Right forelimb (tissue), 1 donor: ENCODE data around the gene PFKP.

Source experiments
- DNase-seq: peaks from one replicate; pipeline ENCODE4 v3.0.0-alpha.2; 2018

PFKP gene

GRCh38 chr10:3137958-3138726, 70.8 kb downstream of the PFKP start:
- no peak for DNase-seq

- no peak for DNase-seq
Measured at GRCh38 chr10:3139216-3139910, 72.0 kb downstream of the PFKP start.

- no peak for DNase-seq
Measured at GRCh38 chr10:3140280-3140679, 72.9 kb downstream of the PFKP start.

- DNase-seq: no peak
Measured at GRCh38 chr10:3141351-3142005, 74.1 kb downstream of the PFKP start.

GRCh38 chr10:3142146-3142875, 75.0 kb downstream of the PFKP start:
- DNase-seq: no peak

- DNase-seq: no peak
Measured at GRCh38 chr10:3143366-3143765, 76.0 kb downstream of the PFKP start.

GRCh38 chr10:3143791-3144434, 76.6 kb downstream of the PFKP start:
- DNase-seq: no peak

- DNase-seq: no peak
Measured at GRCh38 chr10:3145366-3145765, 78.0 kb downstream of the PFKP start.

- no peak for DNase-seq
Measured at GRCh38 chr10:3146289-3146688, 78.9 kb downstream of the PFKP start.

GRCh38 chr10:3147117-3147820, 79.9 kb downstream of the PFKP start:
- DNase-seq: no peak

- no peak for DNase-seq
Measured at GRCh38 chr10:3148041-3148440, 80.7 kb downstream of the PFKP start.

GRCh38 chr10:3148994-3149393, 81.6 kb downstream of the PFKP start:
- DNase-seq: no peak

GRCh38 chr10:3149918-3150317, 82.6 kb downstream of the PFKP start:
- no peak for DNase-seq

GRCh38 chr10:3150366-3150765, 83.0 kb downstream of the PFKP start:
- no peak for DNase-seq

- no peak for DNase-seq
Measured at GRCh38 chr10:3150961-3151360, 83.6 kb downstream of the PFKP start.

GRCh38 chr10:3151889-3152565, 84.7 kb downstream of the PFKP start:
- DNase-seq: no peak

GRCh38 chr10:3152566-3152935, 85.2 kb downstream of the PFKP start:
- DNase-seq: no peak

GRCh38 chr10:3154666-3155065, 87.3 kb downstream of the PFKP start:
- no peak for DNase-seq

- no peak for DNase-seq
Measured at GRCh38 chr10:3159152-3159551, 91.8 kb downstream of the PFKP start.

GRCh38 chr10:3162533-3162932, 95.2 kb downstream of the PFKP start:
- DNase-seq: no peak

GRCh38 chr10:3163879-3164278, 96.5 kb downstream of the PFKP start:
- no peak for DNase-seq

GRCh38 chr10:3165196-3165595, 97.8 kb downstream of the PFKP start:
- DNase-seq: no peak
